Endothelial cell of umbilical vein (primary cell): ENCODE measurements around the gene RIOX2.

Source experiments
- EZH2 ChIP-seq: IDR thresholded peaks from 2 replicates; pipeline ENCODE4 v1.6.1; 2012; ENCODE audit warnings: borderline replicate concordance, low read depth, mild to moderate bottlenecking, moderate library complexity, low read length, inconsistent platforms; ENCODE audit not compliant: severe bottlenecking
- JUN ChIP-seq: IDR thresholded peaks from 2 replicates; pipeline ENCODE4 v1.6.1; 2011; ENCODE audit warnings: borderline replicate concordance, low read depth; ENCODE audit not compliant: insufficient read length, insufficient read depth
- POLR2A ChIP-seq: IDR thresholded peaks from 2 replicates; pipeline ENCODE4 v1.6.1; 2012; ENCODE audit warnings: low read depth, mild to moderate bottlenecking, control low read depth, low read length
- TF ChIP-seq, protein P1 (sequence below), 2 donors: IDR thresholded peaks; 1 replicate in 1 of 2; 2 replicates in 1 of 2; pipeline ENCODE4 v1.5.1; 2011; ENCODE audit warnings: low read length in 2 of 2, mild to moderate bottlenecking in 2 of 2, moderate library complexity in 2 of 2, control low read depth in 1 of 2, inconsistent platforms in 1 of 2, low read depth in 1 of 2; ENCODE audit not compliant: insufficient read depth in 1 of 2; ENCODE audit errors: extremely low read depth in 1 of 2

DNA sequence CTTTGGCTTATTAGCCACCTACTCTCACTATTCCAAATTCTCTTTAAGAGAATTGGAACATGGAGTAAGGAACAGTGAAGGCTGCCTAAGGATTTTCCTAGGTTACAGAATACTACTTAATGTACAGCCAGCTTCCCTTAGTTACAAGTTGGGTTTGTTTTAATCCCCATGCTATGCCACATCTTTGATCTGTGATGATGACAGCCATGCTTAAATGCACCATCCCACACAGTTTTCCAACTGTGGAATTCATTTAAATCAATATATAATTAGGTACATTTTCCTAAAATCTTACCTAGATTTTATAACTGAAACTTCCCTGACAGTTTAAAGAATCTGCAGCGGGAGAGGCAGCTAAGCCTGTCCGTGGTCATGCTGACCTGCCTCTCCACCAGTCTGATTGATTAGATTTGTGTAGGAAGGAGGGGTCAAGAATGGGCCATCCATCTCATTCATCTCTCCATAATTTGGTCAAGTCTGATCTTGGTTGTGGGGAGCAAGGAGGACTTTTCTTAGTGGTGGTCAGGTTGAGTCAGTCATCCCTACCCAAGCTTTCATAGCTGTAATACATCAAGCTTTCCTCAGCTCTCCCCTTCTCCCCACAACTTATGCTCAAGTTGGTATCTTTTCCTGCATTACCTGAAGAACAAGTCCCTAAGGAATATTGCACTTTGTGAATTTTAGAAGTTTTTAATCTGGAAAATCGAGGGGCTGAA lies 37.1 kb downstream of the RIOX2 start:
- TF ChIP-seq, protein P1, sequence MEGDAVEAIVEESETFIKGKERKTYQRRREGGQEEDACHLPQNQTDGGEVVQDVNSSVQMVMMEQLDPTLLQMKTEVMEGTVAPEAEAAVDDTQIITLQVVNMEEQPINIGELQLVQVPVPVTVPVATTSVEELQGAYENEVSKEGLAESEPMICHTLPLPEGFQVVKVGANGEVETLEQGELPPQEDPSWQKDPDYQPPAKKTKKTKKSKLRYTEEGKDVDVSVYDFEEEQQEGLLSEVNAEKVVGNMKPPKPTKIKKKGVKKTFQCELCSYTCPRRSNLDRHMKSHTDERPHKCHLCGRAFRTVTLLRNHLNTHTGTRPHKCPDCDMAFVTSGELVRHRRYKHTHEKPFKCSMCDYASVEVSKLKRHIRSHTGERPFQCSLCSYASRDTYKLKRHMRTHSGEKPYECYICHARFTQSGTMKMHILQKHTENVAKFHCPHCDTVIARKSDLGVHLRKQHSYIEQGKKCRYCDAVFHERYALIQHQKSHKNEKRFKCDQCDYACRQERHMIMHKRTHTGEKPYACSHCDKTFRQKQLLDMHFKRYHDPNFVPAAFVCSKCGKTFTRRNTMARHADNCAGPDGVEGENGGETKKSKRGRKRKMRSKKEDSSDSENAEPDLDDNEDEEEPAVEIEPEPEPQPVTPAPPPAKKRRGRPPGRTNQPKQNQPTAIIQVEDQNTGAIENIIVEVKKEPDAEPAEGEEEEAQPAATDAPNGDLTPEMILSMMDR (IDR thresholded peaks at IDR 0.05; ENCODE audit: extremely low read depth in 1 of 2, insufficient read depth in 1 of 2, low read depth in 1 of 2, low read length in 2 of 2): no peak
- TF ChIP-seq JUN (no peak), EZH2 (no peak), POLR2A (no peak)
